Measurements from ENCODE around the gene C2CD4C.

- no peak for TF ChIP-seq CTCF (IDR thresholded peaks at IDR 0.05; ENCODE audit: poor library complexity, severe bottlenecking)
- no peak for TF ChIP-seq POLR2AphosphoS5 (IDR thresholded peaks at IDR 0.05)
- no peak for TF ChIP-seq EP300 (conservative IDR thresholded peaks at IDR 0.05; ENCODE audit: poor library complexity, severe bottlenecking)
- no peak for TF ChIP-seq REST (IDR thresholded peaks at IDR 0.05; ENCODE audit: borderline replicate concordance)
- no peak for TF ChIP-seq EZH2 (IDR thresholded peaks at IDR 0.05; ENCODE audit: borderline replicate concordance, insufficient read depth, low read length, poor library complexity, severe bottlenecking)
- TF ChIP-seq RAD21 (conservative IDR thresholded peaks at IDR 0.05): no peak
- TF ChIP-seq TAF1 (IDR thresholded peaks at IDR 0.05; ENCODE audit: low read depth): no peak
- no peak for TF ChIP-seq SMC3 (conservative IDR thresholded peaks at IDR 0.05; ENCODE audit: poor library complexity)
These were observed 17.1 kb downstream of the C2CD4C start for GRCh38 chr19:391726-392374.

Measured in neural cell (in vitro differentiated cells).